HG03342 (cell line): Measurements from ENCODE around the gene OR2AT4.
"Not testable (repeated sequence)": the region's sequence is repeated elsewhere in the genome, so short reads cannot be mapped to it uniquely, and the experiment has no call there.

ENCODE experiments used
- ATAC-seq: cut with Tn5 transposase; IDR thresholded peaks from one replicate; pipeline ENCODE4 v1.9.1; 2021; ENCODE audit warnings: mild to moderate bottlenecking, moderate library complexity; ENCODE audit not compliant: unreplicated experiment

Gene OR2AT4

DNA sequence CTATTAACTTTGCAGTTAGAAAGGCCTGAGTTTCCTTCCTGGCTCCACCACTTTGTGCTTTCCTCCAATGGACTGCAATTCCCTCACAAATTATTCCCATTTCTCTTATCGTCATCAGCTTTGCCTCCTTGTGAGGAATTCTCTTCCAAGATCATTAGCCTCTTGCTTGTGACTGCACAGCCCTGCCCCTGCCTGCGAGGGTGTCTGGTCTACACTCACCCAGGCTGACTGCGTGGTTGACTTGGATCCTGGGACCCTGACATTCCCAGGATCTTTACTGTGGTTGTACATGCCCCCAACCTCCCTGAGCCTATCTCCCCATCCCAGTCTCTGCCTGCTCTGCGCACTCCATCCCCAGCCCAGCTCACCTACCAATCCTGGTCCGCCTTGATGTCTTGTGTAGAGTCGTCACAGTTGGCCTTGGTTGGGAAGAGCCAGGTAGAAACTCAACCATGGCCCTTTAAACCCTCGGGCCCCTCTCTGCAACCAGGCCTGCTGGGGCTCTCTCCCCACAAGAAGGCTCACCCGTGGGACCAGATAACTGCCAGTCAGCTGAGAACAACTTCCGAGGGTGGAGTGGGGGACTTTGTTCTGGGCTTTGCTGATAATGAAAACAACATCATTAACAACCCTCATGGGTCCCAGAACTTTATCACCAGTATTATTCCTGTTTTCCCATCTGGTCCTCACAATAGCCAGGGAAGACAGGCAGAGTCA is at the start of gene OR2AT4:
Gene OR2AT4 (minus strand): TSS at position 421 of the 717 bp plus-strand sequence.
- no peak for ATAC-seq

DNA sequence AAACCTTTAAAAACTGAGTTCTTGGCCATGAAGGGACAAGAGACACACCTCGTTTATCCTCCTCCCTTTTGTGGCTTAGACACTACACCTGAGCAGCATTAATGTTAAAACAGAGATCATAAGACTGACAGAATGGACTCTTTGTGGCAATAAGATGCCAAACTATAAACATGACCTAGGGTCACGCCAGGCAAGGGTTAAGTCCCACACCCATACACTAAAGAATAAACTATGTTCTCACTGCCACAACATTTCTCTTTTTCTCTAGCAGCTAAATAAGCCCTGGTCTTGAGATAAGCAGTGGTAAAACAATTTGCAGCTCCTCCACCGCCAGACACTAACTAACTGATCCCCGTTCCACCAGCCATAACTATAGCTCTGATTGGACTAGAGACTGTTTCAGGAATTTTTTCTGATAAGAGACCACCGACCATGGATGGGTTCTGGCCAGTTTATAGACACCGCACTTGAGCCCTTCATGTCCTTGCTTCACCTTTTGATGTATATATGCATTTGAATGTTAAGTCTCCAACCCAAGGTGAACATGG is 49.4 kb upstream of the OR2AT4 start:
- no peak for ATAC-seq

DNA sequence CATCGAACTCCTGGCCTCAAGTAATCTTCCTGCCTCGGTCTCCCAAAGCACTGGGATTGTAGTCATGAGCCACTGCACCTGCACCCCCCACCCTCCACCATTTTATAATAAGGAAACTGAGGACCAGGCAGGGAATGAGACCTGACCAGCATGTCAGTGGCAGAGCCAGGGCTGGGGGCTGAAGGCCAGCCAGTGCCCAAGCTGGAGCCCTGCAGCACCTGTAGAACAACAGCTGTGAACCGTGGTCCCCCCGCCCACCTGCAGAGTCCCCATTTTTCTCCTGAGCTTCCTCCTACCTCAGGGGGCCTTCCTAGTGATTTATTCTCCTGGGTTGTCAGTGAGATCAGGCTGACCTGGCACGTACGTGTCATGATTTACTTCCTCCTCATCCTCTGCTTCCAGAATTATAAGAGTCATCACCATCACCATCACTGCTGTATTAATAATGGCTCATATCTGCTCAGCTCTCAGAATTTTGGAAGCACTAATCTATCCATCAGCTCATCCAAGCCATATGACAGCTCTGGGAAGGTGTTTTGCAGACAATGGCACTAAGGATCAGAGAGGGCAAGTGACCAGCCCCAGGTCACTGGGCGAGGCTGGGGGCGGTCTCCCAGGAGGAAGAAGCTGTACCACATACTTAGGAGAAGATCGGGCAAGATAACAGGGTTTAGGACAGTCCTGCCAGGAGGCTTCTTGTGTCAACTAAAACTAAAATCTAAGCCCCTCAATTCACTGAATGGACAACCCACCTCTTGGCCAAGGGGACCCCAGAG is 48.7 kb upstream of the OR2AT4 start:
- no peak for ATAC-seq

DNA sequence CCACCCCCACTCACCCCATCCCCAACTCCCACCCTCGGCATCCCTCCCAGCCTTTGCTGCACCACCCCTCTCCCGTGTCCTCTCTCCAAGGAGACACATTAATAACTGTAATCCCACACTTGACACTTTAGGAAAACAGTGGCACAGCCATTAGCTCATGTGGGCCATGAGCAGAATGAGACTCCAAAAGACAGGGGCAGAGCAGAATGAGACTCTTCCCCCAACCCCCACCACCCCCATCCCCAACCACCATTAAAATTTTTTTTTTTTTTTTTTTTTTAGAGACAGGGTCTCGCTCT is 48.0 kb upstream of the OR2AT4 start:
- ATAC-seq = no peak

DNA sequence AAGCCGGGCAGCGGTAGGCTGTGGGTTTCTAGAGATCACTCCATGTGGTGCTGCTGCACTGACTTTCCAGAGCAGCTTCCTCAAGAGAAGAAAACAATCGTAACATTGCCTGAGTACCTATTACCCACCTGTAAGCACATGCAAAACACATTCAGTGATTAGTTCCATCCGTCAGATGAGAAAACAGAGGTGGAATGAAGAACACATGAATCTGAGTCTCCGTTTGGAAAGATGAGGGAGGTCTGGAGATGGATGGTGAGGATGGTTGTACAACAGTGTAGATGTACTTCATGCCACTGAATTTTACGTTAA is 46.7 kb upstream of the OR2AT4 start:
- no peak for ATAC-seq

DNA sequence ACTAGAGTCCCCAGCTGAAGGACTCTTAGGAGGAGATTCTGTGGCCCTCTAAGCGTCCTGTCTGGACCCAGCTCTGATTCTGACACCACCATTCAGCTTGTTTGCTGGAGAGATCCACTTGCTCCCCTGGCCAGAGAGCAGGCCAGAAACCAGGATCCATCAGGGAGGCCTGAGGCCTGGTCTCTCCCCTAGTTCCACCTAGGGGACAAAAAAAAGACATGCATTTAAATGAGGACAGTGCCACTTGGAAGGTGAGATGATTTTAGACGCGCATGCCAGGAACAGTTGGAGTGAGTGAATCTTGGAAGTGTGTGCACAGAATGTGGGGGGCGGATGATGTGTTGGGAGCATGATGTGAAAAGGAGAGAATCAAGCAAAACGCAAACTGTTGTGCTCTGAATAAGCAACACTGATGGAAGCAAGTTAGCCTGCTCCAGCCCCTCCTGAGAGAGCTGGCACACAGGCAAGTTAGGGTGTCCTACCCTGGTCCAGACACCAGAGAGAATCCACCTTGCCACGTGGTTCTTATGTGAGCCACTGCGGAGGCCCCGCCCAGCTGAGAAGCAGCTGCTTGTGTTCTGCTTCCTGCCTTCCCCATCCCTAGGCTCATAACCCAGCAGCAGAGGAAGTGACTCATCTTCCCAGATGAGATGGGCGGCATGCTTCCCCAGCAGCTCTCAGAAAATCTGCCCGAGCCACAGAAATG is 46.2 kb upstream of the OR2AT4 start:
- peak; percentile 64 for ATAC-seq

DNA sequence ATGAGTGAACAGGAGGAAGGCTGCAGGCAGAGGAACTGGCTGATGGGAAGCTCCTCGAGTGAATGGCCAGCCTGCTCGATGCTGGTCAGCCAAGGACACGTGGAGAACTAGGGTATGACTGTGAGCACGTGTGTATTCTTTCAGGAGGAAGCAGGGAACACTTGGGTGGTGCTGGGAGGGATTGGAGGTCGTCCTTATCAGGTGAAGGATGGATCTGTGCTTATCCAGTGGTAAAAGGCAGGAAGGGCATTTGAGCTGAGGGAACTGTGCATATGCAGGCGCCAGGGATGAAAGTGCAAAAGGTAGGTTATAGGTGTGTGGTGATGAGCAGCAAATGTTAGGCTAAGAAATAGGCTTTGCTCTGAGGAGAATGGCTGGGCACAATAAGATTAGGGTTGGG is 44.5 kb upstream of the OR2AT4 start:
- ATAC-seq = no peak

DNA sequence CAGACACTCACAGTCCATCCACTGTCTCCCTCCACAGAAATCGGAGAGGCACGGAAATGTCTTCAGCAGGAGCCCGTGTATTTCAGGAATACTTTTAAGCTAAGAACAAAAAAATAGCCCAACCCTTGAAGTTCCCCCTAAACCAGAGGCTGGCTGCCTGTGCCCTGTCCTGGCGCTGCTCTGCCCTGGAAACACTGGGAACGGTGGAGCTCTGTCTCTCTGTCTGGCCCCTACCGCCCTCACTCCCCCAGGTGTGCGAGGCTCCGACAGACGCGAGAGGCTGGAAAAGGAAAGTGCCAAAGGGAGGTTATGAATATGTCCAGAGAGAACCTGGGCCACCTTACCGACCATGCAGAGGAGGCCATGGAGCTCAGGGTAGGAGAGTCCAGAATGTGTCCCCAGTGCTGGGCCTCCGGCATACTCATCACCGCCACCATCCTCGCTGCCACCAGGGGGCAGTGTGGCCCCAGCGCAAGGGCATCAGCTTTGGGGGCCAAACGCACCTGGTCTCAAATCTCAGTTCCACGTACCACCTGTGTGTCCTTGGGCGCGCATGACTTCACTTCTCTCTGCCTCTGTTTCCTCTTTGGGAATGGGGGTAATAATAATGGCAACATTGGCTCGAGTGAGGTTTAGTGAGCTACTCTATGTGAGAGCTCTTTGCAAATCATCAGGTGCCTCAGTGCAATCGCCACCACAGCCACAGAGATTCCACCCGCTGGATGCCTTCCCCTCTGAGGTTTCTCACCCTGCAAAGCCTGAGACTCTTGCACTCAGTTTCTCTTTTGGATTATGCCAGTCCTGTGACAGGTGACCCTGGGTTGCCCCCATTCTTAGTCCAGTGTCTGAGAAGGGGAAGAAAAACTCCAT is 43.8 kb upstream of the OR2AT4 start:
- peak; percentile 52 for ATAC-seq

DNA sequence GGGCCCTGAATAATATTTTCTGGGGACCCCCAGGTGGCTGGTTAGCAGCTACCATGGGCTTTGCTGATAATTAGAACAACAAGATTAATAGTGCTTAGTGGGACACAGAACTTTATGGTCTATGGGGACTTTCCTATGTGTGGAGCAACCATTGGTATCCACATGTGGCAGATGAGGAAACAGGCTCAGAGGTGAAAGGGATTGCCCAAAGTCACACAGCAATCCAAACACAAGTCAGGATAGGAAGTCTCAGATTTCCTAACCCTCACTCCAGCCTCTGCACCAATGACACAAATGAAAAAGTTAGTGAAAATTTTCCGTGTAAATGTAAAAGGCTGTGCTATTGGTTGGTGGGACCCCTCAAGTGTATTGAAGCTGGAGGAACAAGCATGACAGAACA is 39.0 kb upstream of the OR2AT4 start:
- no peak for ATAC-seq

DNA sequence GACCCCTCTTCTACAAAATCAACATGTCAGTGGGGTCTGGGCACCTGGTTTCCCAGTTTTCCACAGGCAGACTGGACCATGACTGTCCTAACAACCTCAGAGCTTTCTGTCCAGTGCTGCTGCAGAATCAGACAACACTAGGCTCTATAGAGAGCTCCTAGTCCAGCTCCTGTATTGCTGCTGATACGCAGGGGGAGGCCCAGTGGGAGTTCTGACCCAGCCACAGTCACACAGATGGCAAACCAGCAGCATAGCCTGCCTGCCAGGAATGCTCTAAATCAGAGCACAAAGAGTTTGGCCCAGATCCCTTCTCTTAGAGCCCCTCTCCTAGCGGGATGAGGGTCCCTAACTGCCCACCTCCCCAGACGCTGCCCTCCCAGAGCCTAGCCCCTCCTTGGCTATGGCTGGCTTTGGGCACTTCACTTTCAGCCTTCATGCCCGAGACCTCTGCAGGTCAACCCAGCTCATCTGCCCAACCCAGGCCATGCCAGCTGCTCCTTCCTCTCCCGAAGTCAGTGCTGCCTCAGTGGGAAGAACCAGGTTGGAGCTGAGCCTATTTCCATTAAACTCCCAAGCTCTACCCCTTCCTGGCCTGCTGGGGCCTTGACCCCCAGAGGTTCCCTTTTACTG is 38.5 kb upstream of the OR2AT4 start:
- ATAC-seq = no peak

DNA sequence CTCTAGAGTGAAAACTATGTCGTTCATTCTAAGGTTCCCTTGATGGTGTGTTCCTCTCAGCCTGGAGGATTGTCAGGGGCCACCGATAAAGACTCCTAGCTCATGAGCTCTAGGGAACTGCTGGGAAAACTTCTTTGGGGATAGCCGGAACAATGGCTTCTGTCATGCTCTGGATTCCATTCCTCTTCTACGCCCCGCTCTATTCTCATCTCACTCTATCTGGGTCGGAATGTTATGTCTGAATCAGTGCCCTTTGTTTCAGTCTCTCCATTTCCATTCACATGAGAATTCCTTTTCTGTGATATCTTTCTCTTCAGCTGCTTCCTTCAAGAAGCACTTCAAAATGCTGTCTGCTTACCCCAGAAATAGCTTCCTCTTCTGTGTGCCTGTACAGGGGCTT is 37.3 kb upstream of the OR2AT4 start:
- ATAC-seq = no peak

DNA sequence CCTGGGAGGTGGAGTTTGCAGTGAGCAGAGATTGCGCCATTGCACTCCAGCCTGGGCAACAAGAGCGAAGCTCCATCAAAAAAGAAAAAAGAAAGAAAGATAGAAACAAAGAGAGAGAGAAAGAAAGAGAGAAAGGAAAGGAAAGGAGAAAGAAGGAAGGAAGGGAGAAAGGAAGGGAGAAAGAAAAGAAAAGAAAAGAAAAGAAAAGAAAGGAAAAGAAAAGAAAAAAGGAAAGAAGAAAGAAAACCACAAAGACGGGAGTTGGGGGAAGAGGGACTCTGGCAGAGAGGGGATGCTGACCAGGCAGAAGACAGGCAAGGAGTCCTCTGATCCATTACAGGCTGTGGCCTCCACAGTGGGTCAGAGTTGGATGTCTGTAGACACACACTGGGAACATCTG is 35.4 kb upstream of the OR2AT4 start:
- no peak for ATAC-seq

DNA sequence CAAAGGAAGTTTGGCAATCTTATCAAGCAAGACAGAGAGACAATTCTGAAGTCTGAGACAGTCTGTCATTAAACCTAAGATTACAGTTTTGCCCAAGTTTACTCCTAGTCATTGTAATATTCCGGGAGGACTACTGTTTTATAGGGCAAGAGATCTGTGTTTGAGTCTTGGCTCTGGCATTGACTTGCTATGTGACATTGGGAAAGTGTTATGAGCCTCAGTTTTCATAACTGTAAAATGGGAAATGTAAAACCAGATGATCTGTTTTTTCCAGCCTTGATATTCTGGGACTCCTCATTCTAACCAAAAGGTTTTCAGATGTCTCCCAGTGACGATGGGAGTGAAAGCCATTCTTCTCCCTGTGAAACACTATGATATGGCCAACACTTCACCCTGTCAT is 29.9 kb upstream of the OR2AT4 start:
- no peak for ATAC-seq

DNA sequence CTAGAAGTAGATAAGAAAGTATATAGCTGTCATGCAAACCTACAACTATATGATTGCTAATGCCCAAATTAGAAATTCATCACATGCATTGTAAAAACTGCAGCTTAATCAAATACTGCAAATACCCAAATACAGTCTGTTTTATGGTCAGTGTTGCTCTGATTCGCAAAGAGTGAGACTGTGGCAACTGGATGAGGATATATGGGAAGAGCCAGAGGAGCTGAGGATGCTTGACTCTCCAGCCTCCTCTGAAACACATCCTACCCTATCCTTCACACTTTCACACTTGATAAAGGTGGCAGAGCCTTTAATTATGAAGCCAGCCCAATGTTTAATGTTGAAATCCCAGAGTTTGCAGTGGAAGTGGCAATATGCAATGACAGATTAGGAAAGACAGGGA is 21.9 kb upstream of the OR2AT4 start:
- no peak for ATAC-seq

DNA sequence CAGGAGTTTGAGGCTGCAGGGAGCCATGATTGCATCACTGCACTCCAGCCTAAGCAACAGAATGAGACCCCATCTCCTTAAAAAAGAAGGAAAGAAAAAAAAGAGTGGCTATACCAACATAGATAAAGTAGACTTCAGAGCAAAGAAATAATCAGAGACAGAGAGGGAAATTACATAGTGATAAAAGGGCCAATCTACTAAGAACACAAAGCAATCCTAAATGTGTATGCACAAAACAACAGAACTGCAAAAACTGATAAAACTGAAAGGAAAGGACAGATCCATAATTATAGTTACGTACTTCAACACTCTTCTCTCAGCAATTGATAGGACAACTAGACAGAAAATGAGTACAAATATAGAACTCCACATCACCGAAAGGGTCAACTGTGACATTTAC is 17.8 kb upstream of the OR2AT4 start:
- no peak for ATAC-seq

DNA sequence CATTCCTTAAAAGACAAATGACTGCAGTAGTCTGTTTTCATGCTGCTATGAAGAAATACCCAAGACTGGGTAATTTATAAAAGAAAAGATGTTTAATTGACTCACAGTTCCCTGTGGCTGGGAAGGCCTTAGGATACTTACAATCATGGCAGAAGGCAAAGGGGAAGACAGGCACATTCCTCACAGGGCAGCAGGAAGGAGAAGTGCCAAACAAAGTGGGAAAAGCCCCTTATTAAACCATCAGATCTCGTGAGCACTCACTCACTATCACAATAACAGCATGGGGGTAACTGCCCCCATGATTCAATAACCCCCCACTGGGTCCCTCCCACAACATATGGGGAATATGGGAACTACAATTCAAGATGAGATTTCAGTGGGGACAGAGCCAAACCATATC is 16.4 kb upstream of the OR2AT4 start:
- ATAC-seq = no peak

DNA sequence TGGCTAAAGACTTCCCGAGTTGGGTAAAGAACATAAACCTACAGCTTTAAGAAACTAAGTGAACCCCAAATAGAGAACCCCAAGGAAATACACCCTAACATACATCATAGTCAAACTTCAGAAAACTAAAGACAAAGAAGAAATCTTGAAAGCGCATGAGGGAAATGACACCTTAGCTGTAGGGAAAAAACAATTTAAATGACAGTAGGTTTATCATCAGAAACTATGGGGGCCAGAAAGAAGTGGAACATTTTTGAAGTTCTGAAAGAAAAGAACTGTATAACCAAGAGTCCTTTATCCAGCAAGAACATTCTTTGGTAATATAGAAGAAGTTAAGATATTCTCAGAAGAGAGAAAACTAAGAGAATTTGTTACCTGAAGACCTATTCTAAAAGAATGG is 15.5 kb upstream of the OR2AT4 start:
- ATAC-seq = no peak

DNA sequence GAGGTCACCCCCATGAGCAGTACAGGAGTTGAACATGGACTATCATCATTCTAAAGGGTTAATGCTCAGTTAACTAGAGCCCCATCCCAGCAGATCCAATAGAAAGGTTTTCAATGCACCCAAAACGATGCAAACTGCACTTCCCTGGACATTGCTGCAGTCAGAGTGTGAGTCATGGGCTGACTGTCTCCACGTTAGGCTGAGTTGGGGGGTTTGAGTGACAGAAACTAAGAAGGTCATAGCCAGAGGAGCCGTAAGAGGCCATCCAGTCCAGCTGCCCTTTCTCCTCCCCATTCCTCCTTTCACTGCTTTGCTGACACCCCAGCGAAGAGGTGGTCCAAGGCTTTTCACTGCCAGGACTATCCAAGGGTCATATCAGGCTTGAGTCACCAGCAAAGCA is 10.5 kb upstream of the OR2AT4 start:
- no peak for ATAC-seq

DNA sequence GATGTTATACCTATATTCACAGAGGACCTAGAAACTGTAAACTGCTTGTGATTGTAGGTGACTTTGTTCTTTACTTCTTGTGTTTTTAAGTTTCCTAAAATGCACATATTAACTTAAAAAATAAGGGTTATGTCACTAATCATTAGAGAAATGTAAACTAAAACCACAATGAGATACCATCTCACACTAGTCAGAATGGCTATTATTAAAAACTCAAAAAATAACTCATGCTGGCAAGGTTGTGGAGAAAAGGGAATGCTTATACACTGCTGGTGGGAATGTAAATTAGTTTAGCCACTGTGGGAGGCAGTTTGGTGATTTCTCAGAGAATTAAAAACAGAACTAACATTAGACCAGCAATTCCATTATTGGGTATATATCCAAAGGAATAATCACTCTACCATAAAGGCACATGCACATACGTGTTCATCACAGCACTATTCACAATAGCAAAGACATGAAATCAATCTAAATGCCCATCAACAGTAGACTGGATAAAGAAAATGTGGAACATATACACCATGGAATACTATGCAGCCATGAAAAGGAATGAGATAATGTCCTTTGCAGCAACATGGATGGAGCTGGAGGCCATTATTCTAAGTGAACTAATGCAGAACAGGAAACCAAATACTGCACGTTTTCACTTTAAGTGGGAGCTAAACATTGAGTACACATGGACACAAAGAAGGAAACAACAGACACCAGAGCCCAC is 9.4 kb upstream of the OR2AT4 start:
- ATAC-seq = not testable (repeated sequence)

DNA sequence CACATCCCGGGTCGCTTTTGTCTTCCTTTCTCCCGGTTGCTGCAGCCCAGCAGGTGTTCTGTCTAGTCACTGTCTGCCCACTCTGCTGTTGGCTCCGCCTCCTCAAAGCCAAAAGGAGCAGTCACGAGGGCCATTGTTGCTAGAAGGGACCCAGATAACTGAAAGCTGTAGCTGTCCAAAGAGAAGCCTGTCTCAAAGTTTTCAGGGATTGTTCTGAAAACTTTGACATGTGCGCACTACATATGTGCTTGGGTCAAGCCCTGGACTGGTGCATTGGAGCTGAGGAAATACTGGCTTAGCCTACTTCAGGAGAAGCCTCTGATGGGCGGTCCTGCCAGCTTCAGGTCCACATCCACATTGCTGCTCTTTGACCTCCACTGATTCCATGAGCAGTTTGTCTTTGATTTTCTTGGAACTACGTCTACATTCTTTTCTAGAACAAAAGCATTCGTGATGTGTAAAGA is 8.8 kb upstream of the OR2AT4 start:
- no peak for ATAC-seq
